ENCODE measurements around the gene TAGAP. TPM values are rescaled to one million over a fixed set of nuclear protein-coding genes. Genes with fewer than 3 reads are reported as not detected.
"Not testable (repeated sequence)": the region's sequence is repeated elsewhere in the genome, so short reads cannot be mapped to it uniquely, and the experiment has no call there.

Gene TAGAP
- total and polyA plus RNA-seq, 2 of the 8 experiments (the other 6 are each of a cell fraction or from before 2014, with no cell fraction given) = not detected

DNA sequence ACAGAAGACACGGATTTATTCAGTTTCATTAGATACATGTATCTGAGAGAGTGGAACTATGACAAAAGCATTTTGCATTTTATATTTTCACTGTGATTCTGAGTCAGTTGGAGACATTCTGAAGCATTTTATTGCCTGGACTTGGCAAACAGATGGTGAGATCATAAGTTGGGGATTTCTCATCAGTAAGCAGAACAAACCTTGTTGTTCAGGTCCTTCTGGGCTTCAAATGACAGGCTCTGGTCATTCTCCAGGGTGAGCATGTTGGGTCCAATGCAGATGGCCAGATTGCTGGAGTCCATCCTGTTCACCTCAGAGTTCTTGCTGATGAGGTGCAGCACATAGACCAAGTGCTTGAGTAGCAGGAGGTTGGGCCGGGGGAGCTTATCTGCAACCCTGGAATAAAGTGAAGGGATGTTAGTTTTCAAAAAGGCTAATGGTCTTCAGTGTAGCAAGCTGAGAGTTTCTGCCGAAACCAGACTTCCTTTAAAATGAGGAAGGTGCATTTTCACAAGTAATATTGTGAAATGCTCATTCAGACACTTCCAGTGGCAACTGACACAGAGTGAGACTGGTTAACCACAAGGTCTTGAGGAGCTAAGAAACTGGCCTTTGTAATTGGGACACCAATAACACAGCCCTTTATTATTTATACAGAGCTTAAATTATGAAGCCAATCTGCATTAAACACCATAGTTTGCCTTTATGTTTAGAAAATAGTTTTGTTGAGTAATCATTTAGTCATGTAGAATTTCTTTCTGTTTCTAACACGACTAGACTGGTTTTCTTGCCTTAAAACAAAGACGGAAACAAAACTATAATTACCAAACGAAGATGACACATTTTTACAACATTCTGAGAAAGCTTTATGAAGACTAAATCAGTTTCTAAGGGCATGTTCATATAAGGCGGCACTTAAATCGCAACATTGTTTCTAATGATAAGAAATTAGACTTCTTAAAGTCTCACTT, 5.6 kb downstream of the TAGAP start (continued):
- no peak for TF ChIP-seq RBBP5 (IDR thresholded peaks at IDR 0.05; ENCODE audit: borderline replicate concordance, low read depth, low read length)

GRCh38 chr6:159038318-159038717, 6.5 kb downstream of the TAGAP start:
- H3K4me3 ChIP-seq (ENCODE audit: extremely low read depth in 1 of 4, insufficient read depth in 2 of 4, low read depth in 3 of 4, low read length in 4 of 4); H3K79me1 ChIP-seq (ENCODE audit: low read depth, low read length); H3K4me1 ChIP-seq (replicated peaks in 1 of 4; ENCODE audit: control insufficient read depth in 3 of 4, insufficient read depth in 4 of 4, low read length in 3 of 4); H3K27ac ChIP-seq (ENCODE audit: low read depth, low read length); POLR2A ChIA-PET (ENCODE audit: partially characterized antibody); H2BK15ac ChIP-seq (ENCODE audit: low read length); H3K4ac ChIP-seq (replicated peaks; ENCODE audit: insufficient read length, low read depth, low read length); DNase-seq (ENCODE audit: low read depth in 1 of 2, low spot score in 2 of 2); H3K4me2 ChIP-seq (ENCODE audit: insufficient read depth in 1 of 2, low read depth in 2 of 2, low read length in 2 of 2); H2BK120ac ChIP-seq (replicated peaks; ENCODE audit: low read depth, low read length); H3K56ac ChIP-seq (replicated peaks; ENCODE audit: insufficient read length, low read depth, low read length); H3K18ac ChIP-seq (ENCODE audit: extremely low read depth, low read length); H3K9ac ChIP-seq (replicated peaks in 1 of 4; ENCODE audit: extremely low read depth in 1 of 4, low read depth in 3 of 4, low read length in 3 of 4); H3K9me3 ChIP-seq (ENCODE audit: insufficient read depth in 2 of 2, low read depth in 1 of 2, low read length in 1 of 2); H2BK12ac ChIP-seq (ENCODE audit: low read depth, low read length); H2BK5ac ChIP-seq (ENCODE audit: low read depth, low read length); H4K91ac ChIP-seq (replicated peaks; ENCODE audit: insufficient read length, low read length); H3K14ac ChIP-seq (ENCODE audit: insufficient read length); H3K36me3 ChIP-seq (ENCODE audit: control insufficient read depth in 2 of 4, insufficient read depth in 4 of 4, low read length in 3 of 4); H3K23me2 ChIP-seq (ENCODE audit: low read depth, low read length); H3K23ac ChIP-seq (ENCODE audit: insufficient read length); H3K27me3 ChIP-seq (replicated peaks in 1 of 4; ENCODE audit: control insufficient read depth in 3 of 4, extremely low read depth in 1 of 4, insufficient read depth in 3 of 4, low read length in 3 of 4); H2AK5ac ChIP-seq (ENCODE audit: low read depth, low read length); H4K8ac ChIP-seq (ENCODE audit: extremely low read depth, insufficient read depth, low read length); H2BK20ac ChIP-seq (ENCODE audit: low read length); H4K20me1 ChIP-seq (replicated peaks in 1 of 2; ENCODE audit: control insufficient read depth in 1 of 2, insufficient read depth in 2 of 2, low read length in 2 of 2); H3K79me2 ChIP-seq (ENCODE audit: control insufficient read depth in 1 of 2, insufficient read depth in 2 of 2, low read length in 2 of 2); H4K5ac ChIP-seq (ENCODE audit: insufficient read length, low read depth, low read length); H2AFZ ChIP-seq (ENCODE audit: low read length); FAIRE-seq: not testable (repeated sequence)
- WGBS, 2 experiments (ENCODE audit: extremely low coverage in 1 of 2, insufficient coverage in 1 of 2, insufficient read length in 1 of 2, insufficient replicate concordance in 2 of 2, low coverage in 1 of 2, low lambda C conversion rate in 2 of 2, missing lambda C conversion rate in 1 of 2) = 89% methylated on average over 12 of the region's 12 CpGs; no CpG with 5 or more reads in 1 of the 2 experiments
- CTCF ChIA-PET (ENCODE audit: partially characterized antibody) = interaction anchor here (0.7 to 11.7 kb wide), 4 partner anchors 36 to 258 kb away, joined by 3 to 144 read pairs (median 3); no protein-coding TSS in a partner anchor
